ENCODE data around the gene TMEM258. TPM values are rescaled to one million over a fixed set of nuclear protein-coding genes. Genes with fewer than 3 reads are reported as not detected.
A peak's percentile ranks its signal among the peaks of the same experiment; 100 is the strongest.

TMEM258 gene
- total RNA-seq, 1 donor from 2014 or later = 124 TPM

DNA sequence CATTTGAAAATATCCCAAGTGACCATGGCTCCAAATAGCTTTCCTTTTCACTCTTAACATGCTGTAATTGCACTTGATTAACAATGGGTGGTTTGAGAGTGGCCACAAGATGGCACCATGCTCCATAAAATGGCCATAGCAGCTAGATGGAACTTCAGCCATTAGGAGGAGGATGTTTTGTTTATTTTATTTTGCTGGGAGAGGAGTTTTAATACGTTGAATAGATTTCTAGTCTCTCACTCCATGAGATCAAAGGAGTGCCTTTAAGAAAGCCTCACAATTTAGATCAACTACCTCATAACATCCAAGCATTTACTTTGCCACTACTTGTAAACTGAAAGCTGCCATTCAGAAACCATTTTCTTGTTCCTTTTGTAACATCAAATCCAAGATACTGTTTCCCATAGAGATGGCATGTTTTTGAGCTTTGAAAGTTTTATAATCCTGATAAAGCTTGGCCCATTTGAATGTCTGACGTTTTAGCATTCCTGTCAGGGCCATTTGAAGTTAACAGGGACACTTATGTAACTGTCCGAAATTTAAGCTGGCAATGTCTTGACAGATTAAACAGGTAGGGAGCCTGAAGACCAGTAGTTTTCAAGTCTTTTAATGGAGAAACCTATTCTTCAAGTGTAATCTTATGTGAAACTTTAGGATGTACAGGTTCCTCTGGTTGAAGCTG, 5.0 kb upstream of the TMEM258 start:
- DNase-seq (ENCODE audit: low read depth in 2 of 2) = peak; percentile 86 to 89

GRCh38 chr11:61795876-61796526, 3.6 kb upstream of the TMEM258 start:
- DNase-seq (ENCODE audit: low read depth in 2 of 2) = no peak

GRCh38 chr11:61795459-61795858, 3.1 kb upstream of the TMEM258 start:
- DNase-seq (ENCODE audit: low read depth in 2 of 2) = no peak

DNA sequence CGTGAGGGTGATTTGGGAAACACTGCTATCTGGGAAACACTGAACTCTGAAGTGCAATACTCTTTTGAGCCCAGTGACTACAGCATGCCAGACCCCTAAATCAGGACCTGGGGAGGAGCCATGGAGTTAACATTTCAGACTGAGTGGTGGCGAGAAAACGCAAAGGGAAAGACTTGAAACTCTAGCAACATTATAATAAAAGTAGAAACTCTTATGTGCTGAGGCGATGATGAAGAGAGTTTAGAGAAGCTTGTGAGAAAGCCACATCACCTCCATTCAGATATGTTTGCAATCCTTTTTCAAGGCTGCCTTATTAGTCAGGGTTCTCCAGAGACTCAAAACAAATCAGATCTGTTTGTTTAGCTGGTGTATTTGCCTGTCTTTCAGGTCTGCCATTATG, 2.2 kb upstream of the TMEM258 start:
- no peak for DNase-seq (ENCODE audit: low read depth in 2 of 2)

GRCh38 chr11:61793829-61794204, 1.4 kb upstream of the TMEM258 start:
- no peak for DNase-seq (ENCODE audit: low read depth in 2 of 2)

DNA sequence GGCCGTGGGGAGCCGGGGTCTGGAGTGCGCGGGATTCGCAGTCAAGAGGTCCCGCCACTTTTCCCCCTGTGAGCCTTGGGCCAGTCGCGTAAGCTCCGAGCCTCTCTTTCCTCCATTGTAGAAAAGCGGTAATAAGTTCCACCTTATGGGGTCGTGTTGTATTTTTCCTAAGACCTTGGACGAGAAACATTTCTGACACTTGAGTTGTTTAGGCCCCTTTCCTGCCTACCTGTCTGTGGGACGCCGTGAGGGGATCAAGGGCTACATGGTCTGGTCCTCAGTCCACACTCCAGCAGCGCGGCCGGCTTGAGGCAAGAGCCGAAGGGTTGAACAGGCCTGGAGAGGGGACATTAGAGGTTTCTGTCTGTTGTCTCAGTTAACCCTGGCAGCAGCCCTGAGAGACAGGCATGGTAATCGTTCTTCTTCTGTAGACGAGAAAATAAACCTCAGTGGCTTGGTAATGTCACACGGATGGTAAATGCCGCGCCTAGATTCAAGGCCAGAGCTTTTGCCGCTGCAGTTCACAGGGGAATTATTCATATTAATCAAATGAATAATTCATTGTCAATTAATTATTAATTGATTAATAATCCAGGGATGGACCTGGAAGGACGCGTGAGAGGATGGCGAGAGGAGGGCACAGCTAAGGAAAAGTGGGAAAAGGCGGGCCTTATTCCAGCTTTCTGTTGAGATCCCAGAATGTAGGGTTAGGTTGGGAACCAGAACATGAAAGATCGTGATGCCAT, 857 bp upstream of the TMEM258 start:
- DNase-seq (ENCODE audit: low read depth in 2 of 2) = peak in 1 of 2 donors; percentile 12

DNA sequence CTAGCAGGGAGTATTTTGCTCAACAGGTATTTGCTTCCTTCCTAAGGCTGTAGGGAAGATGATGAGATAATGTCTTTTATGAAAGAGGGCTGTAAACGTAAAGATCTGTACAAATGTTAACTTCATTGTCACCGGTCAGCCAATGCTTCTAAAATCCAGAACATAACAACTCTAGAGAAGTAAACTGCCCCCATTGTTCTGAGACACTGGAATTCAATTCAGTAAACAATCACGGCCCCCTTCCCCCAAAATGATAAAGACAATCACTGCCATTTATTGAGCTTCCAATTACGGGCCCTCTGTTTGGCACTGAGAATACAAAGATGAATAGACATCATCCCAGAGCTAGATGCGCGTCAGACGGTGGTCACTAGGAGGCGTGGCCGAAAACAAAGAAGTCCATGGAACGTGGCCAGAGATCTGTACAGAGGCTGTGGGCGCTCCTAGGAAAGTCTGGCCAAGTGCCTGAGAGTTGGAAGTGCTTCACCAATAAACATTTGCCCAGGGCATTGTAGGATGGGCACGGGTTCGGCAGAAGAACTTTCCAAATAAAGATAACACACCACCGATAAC, 576 bp downstream of the TMEM258 start:
- DNase-seq (ENCODE audit: low read depth in 2 of 2) = peak; percentile 88 to 94

DNA sequence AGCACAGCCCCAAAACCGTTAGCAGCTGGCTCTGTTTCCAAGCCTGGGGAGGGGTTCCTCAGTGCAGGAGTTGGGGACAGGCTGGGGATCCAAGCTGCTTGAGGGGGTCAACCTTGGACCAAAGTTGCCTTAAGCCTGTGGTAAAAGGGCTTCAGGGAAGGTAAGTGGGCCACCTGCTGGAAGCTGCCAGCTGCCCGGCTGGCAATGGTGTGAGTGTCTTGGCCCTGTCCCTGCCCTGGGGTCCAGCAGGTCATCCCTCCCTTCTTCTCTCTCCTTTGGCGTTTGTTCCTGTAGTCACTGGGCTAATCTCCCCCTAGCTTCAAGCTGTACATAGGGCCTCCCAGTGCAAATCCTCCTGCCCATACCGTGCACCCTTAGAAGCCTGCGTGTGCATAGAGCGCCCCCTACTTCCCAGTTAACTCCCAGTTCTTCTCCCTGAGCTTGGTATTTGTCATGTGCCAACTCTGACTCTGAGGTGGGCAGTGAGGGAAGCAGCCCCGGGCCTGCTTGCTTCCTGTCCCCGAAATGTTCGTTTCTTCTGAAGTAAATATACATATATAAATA, 4.4 kb downstream of the TMEM258 start:
- DNase-seq (ENCODE audit: low read depth in 2 of 2) = peak; percentile 34 to 64

DNA sequence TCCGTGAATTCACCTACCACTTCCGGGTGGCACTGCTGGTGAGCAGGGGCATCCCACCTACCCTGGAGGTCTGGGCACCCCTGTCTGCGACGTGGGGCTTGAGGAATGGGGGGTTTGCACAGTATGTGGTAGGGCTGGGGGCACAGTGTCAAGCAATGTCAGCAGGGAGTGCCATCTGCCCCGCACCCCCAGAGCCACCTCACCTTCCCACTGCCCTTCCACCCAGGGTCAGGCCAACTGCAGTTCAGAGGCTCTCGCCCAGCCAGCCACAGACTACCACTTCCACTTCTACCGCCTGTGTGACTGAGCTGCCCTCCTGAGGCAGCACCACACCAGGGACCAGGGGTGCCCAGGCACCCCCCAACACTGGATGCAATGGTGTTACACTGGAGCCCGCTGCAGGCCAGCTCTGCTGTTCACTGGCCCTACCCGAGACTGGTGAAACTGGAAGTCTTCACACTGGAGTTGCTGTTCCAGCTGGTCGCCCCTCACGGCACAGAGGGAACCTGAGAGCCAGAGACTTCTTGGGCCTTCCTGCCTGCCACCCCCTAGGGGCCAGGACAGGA, 6.5 kb downstream of the TMEM258 start:
- no peak for DNase-seq (ENCODE audit: low read depth in 2 of 2)

GRCh38 chr11:61784506-61784805, 7.9 kb downstream of the TMEM258 start:
- no peak for DNase-seq (ENCODE audit: low read depth in 2 of 2)

GRCh38 chr11:61783717-61784505, 8.5 kb downstream of the TMEM258 start:
- no peak for DNase-seq (ENCODE audit: low read depth in 2 of 2)

GRCh38 chr11:61782841-61783240, 9.6 kb downstream of the TMEM258 start:
- no peak for DNase-seq (ENCODE audit: low read depth in 2 of 2)

- DNase-seq (ENCODE audit: low read depth in 2 of 2) = no peak
These were observed 10.1 kb downstream of the TMEM258 start for GRCh38 chr11:61782299-61782698.

- DNase-seq (ENCODE audit: low read depth in 2 of 2) = no peak
These were observed 10.8 kb downstream of the TMEM258 start for GRCh38 chr11:61781585-61781984.

GRCh38 chr11:61780581-61781162, 11.7 kb downstream of the TMEM258 start:
- no peak for DNase-seq (ENCODE audit: low read depth in 2 of 2)

DNA sequence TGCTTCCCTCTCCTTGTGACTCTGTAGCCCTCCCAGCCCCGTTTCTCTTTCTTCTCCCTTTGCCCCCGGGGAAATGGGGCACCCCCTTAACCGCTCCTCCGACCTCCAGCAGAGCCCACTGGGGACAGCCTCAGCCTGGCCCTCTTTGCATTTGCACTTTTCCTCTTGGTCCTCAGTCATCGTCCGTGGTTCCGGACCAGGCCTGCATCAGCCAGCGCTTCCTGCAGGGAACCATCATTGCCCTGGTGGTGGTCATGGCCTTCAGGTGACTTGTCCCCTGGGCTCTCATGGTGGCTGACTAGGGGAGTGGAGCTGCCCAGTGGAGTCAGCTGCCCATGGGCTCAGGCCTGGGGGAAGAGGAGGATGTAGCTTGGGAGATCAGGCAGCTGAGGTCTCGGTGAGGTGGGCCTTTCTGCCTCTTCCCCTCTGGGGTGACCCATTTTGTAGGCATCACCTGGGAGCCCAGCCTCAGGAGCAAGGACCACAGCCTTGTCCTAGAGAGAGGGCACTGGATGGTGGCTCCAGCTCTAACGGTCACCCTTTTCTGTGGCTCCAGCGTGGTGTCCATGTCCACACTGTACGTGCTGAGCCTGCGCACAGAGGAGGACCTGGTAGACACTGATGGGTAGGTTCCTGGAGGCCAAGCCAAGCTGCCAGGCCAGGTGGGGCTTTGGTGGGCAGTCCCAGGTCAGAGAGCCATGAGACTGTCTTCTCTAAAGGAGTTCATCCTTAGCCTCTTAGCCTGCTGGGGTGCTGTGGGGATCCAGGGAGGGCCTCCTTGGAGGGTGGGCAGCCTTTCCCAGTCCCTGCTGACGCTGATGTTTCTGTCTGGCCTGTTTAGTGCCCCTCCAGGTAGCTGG, 12.5 kb downstream of the TMEM258 start:
- no peak for DNase-seq (ENCODE audit: low read depth in 2 of 2)

DNA sequence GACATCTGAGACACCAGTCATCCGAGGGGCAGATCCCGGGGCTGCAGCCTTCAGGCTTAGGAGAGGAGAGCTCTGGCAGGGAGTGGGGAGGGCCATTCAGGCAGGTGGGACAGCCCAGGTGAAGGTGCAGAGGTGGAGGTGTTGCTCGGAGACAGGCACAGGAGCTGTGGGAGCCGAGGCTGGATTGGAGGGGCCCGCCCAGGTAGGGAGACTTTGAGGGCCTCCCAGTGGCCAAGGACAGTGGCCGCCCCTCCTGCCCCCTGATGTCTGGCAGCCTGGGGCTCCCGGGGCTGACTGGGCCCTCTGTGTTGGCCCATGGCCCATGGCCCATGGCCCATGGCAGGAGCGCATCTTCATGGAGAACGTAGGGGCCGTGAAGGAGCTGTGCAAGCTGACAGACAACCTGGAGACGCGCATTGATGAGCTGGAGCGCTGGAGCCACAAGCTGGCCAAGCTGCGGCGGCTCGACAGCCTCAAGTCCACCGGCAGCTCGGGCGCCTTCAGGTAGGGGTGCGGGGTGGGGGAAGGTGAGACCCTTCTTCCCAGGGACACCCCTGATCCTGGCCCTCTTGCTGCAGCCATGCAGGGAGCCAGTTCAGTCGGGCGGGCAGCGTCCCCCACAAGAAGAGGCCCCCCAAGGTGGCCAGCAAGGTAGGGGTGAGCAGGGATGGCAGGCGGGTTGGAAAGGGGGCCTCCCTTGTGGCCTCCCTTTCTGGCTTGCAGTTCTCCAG, 13.3 kb downstream of the TMEM258 start:
- DNase-seq (ENCODE audit: low read depth in 2 of 2) = no peak

- no peak for DNase-seq (ENCODE audit: low read depth in 2 of 2)
These were observed 14.0 kb downstream of the TMEM258 start for GRCh38 chr11:61778357-61778886.

All from dermis microvascular lymphatic vessel endothelial cell (primary cell).